OCI-LY7 (cell line): ENCODE measurements around the gene PLXNA3.

ENCODE experiments used
- EZH2phosphoT487 ChIP-seq: fragments of 200-600 bp; sonication (generic); IDR thresholded peaks from 2 replicates; pipeline ENCODE4 v1.6.1; 2018; ENCODE audit warnings: low read depth, borderline replicate concordance, mild to moderate bottlenecking, mixed run types, antibody characterized with exemption, low read length, moderate library complexity, mixed read lengths
- TF ChIP-seq, protein P1 (sequence below): fragments of 200-600 bp; sonication (generic); conservative IDR thresholded peaks from 2 replicates; pipeline ENCODE4 v1.5.1; 2014; ENCODE audit warnings: mild to moderate bottlenecking, antibody characterized with exemption, low read length, moderate library complexity, mixed read lengths

DNA sequence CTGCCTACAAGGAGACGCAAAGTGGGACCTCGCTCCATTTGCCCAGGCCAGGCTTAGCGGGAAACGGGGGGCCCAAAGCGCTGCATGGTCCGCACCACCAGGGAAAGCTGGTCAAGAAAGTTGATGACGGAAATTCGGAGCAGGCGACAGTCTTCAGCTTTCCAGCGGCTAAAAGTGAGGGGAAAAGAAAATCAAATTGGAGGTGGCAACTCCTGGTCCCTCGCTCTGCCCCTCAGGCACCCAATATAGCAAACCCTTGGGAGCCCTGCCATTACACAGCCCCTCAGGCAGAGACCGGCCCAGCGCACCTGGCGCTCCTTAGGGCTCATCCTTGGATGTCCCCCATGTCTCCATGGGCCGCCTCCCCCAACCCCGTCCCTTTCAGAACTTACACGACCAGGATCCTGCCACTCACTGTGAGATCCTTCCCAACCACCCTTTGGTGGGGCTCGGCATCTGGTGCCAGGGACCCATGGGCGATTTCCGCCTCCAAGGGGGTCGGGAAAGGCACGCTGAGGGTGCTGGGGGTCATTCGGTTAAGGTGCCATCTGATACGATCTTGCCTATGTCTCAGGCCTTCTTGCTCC is 19.9 kb downstream of the PLXNA3 start:
- TF ChIP-seq, protein P1, sequence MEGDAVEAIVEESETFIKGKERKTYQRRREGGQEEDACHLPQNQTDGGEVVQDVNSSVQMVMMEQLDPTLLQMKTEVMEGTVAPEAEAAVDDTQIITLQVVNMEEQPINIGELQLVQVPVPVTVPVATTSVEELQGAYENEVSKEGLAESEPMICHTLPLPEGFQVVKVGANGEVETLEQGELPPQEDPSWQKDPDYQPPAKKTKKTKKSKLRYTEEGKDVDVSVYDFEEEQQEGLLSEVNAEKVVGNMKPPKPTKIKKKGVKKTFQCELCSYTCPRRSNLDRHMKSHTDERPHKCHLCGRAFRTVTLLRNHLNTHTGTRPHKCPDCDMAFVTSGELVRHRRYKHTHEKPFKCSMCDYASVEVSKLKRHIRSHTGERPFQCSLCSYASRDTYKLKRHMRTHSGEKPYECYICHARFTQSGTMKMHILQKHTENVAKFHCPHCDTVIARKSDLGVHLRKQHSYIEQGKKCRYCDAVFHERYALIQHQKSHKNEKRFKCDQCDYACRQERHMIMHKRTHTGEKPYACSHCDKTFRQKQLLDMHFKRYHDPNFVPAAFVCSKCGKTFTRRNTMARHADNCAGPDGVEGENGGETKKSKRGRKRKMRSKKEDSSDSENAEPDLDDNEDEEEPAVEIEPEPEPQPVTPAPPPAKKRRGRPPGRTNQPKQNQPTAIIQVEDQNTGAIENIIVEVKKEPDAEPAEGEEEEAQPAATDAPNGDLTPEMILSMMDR, result no peak
- TF ChIP-seq EZH2phosphoT487, result no peak
